Ovary (tissue), 3 donors: ENCODE data around the gene GRIK5.

Source experiments
- EP300 ChIP-seq: sonication (generic); formaldehyde crosslinking; IDR thresholded peaks from one replicate; pipeline ENCODE4 v1.6.1; 2017; ENCODE audit warnings: antibody characterized with exemption
- POLR2A ChIP-seq: fragments of 450-650 bp; IDR thresholded peaks from one replicate; pipeline ENCODE4 v1.6.1; 2017; ENCODE audit warnings: antibody characterized with exemption, mild to moderate bottlenecking, moderate library complexity
- TF ChIP-seq, protein P1 (sequence below), 3 donors: fragments of 450-650 bp in 2 of 3; fragments of 200-600 bp in 1 of 3; IDR thresholded peaks; one replicate each; pipeline versions ENCODE4 v1.5.1 to v1.8.0; 2016 to 2022; ENCODE audit warnings: antibody characterized with exemption in 3 of 3, mild to moderate bottlenecking in 1 of 3
- donor health status: DM: no; HTN: no; CAD: no.

- TF ChIP-seq, protein P1, sequence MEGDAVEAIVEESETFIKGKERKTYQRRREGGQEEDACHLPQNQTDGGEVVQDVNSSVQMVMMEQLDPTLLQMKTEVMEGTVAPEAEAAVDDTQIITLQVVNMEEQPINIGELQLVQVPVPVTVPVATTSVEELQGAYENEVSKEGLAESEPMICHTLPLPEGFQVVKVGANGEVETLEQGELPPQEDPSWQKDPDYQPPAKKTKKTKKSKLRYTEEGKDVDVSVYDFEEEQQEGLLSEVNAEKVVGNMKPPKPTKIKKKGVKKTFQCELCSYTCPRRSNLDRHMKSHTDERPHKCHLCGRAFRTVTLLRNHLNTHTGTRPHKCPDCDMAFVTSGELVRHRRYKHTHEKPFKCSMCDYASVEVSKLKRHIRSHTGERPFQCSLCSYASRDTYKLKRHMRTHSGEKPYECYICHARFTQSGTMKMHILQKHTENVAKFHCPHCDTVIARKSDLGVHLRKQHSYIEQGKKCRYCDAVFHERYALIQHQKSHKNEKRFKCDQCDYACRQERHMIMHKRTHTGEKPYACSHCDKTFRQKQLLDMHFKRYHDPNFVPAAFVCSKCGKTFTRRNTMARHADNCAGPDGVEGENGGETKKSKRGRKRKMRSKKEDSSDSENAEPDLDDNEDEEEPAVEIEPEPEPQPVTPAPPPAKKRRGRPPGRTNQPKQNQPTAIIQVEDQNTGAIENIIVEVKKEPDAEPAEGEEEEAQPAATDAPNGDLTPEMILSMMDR (IDR thresholded peaks at IDR 0.05) = no peak
- TF ChIP-seq EP300 (no peak), POLR2A (no peak)
These were observed 109.0 kb downstream of the GRIK5 start for GRCh38 chr19:41960973-41961372.
